ELR (cell line): ENCODE measurements around the gene CASD1.

Experiments used
- DNase-seq: peaks from one replicate; pipeline ENCODE4 v3.0.0-alpha.2; 2015; ENCODE audit warnings: low read depth

CASD1 gene

GRCh38 chr7:94580601-94581000 is 71.0 kb downstream of the CASD1 start:
- DNase-seq = peak; percentile 23

- no peak for DNase-seq
Measured at GRCh38 chr7:94584113-94584512, 74.5 kb downstream of the CASD1 start.

- DNase-seq = peak; percentile 0
Measured at GRCh38 chr7:94588075-94588474, 78.5 kb downstream of the CASD1 start.

- DNase-seq = no peak
Measured at GRCh38 chr7:94590526-94591162, 81.0 kb downstream of the CASD1 start.

GRCh38 chr7:94591176-94591575 is 81.6 kb downstream of the CASD1 start:
- no peak for DNase-seq

GRCh38 chr7:94594882-94595281 is 85.3 kb downstream of the CASD1 start:
- DNase-seq = no peak

GRCh38 chr7:94595717-94596116 is 86.1 kb downstream of the CASD1 start:
- no peak for DNase-seq

- DNase-seq = no peak
Measured at GRCh38 chr7:94600267-94600666, 90.7 kb downstream of the CASD1 start.

GRCh38 chr7:94602181-94602580 is 92.6 kb downstream of the CASD1 start:
- DNase-seq = no peak

- DNase-seq = no peak
Measured at GRCh38 chr7:94605031-94605430, 95.4 kb downstream of the CASD1 start.
